ENCODE measurements around the gene ACACA.

DNA sequence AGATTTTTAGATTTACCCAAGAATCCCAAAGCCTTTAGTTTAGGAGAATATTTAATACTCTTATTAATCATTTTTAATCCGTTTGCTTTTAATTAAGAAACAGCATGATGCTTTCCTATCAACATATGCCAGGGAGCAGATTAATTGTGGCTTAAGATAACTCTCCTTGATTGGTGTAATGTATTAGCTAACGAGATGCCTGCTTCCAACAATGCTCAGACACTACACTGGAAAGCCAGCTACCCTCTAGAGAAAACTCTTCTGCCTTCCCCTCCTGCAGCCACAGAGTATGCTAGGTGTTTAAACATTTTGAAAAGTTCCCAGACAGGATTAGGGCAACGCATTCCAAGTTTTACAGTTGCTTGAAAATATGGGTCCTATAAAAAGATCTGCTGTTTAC is 315.7 kb downstream of the ACACA start:
- TF ChIP-seq DEAF1 (CRISPR knock-in tag; IDR thresholded peaks at IDR 0.05) (no peak), HDAC6 (IDR thresholded peaks at IDR 0.05; ENCODE audit: low read depth, low read length) (no peak), POLR2A (conservative IDR thresholded peaks at IDR 0.05) (no peak)

Data from K562 (cell line).